ENCODE results near the gene EHD1. TPM values are rescaled to one million over a fixed set of nuclear protein-coding genes. Genes with fewer than 3 reads are reported as not detected.

Gene EHD1
- total RNA-seq, 2 experiments from 2014 or later, result 101 to 153 TPM

GRCh38 chr11:64854157-64854533 lies 24.3 kb downstream of the EHD1 start:
- no peak for DNase-seq (ENCODE audit: low spot score)
- Histone ChIP-seq H3K79me2 (ENCODE audit: insufficient read depth, low read depth, low read length) (peaks cover 13% of the 10 kb centered on the region; the same call in 1 of the 2 replicates), H3K4me2 (ENCODE audit: low read length) (peak overlapping the region; percentile 72), H3K27ac (ENCODE audit: low read depth, low read length, poor library complexity, severe bottlenecking) (peak overlapping the region; percentile 92), H3K9me2 (ENCODE audit: insufficient read depth, low read length) (no peaks in the 10 kb centered on the region), H3K36me3 (ENCODE audit: insufficient read depth, low read length) (peaks cover 62% of the 10 kb centered on the region), H4K20me1 (ENCODE audit: insufficient read depth, low read length) (no peaks in the 10 kb centered on the region), H3K9me3 (ENCODE audit: low read length) (no peaks in the 10 kb centered on the region), H3K4me3 (ENCODE audit: low read depth, low read length, poor library complexity, severe bottlenecking) (no peak overlapping the region), H2AFZ (ENCODE audit: low read length) (no peak overlapping the region), H3K4me1 (ENCODE audit: insufficient read depth, low read length, poor library complexity, severe bottlenecking) (peaks cover 90% of the 10 kb centered on the region)
- intact Hi-C loops (cut with micrococcal nuclease; ENCODE audit: unreplicated experiment), result loop anchor here (5.0 to 10.0 kb wide), 2 partner anchors 278 to 721 kb away; partner anchors contain the start of genes EHBP1L1, FAM89B, SYVN1 and ZNRD2
- CTCF ChIA-PET (ENCODE audit: unreplicated experiment), result interaction anchor here (0.5 kb wide), 1 partner anchor 65 kb away, joined by 5 read pairs; no protein-coding TSS in a partner anchor
- POLR2A ChIA-PET, result interaction anchor here (7.5 to 7.7 kb wide), 2 partner anchors 10 to 21 kb away, joined by 90 to 178 read pairs; partner anchors contain the start of gene EHD1
- BruUV-seq (replicated peaks), result no TSS peak
- TF ChIP-seq EZH2phosphoT487 (IDR thresholded peaks at IDR 0.05; ENCODE audit: borderline replicate concordance, low read depth, low read length) (no peak), CTCF (conservative IDR thresholded peaks at IDR 0.05; ENCODE audit: low read length) (no peak)

GRCh38 chr11:64853709-64854108 lies 24.7 kb downstream of the EHD1 start:
- peak overlapping the region; percentile 72 for H3K4me2 ChIP-seq (ENCODE audit: low read length)
- H3K9me2 ChIP-seq (ENCODE audit: insufficient read depth, low read length), result no peaks in the 10 kb centered on the region
- BruUV-seq (replicated peaks), result no TSS peak
- peaks cover 90% of the 10 kb centered on the region for H3K4me1 ChIP-seq (ENCODE audit: insufficient read depth, low read length, poor library complexity, severe bottlenecking)
- H4K20me1 ChIP-seq (ENCODE audit: insufficient read depth, low read length), result no peaks in the 10 kb centered on the region
- H3K27ac ChIP-seq (ENCODE audit: low read depth, low read length, poor library complexity, severe bottlenecking), result peak overlapping the region; percentile 92
- DNase-seq (ENCODE audit: low spot score), result no peak
- intact Hi-C loops (cut with micrococcal nuclease; ENCODE audit: unreplicated experiment), result loop anchor here (5.0 to 10.0 kb wide), 2 partner anchors 279 to 721 kb away; partner anchors contain the start of genes EHBP1L1, FAM89B, SYVN1 and ZNRD2
- TF ChIP-seq EZH2phosphoT487 (IDR thresholded peaks at IDR 0.05; ENCODE audit: borderline replicate concordance, low read depth, low read length), result no peak
- no peak for TF ChIP-seq CTCF (conservative IDR thresholded peaks at IDR 0.05; ENCODE audit: low read length)
- H3K36me3 ChIP-seq (ENCODE audit: insufficient read depth, low read length), result peaks cover 58% of the 10 kb centered on the region
- no peak overlapping the region for H2AFZ ChIP-seq (ENCODE audit: low read length)
- H3K4me3 ChIP-seq (ENCODE audit: low read depth, low read length, poor library complexity, severe bottlenecking), result no peak overlapping the region
- peaks cover 13% of the 10 kb centered on the region; the same call in 1 of the 2 replicates for H3K79me2 ChIP-seq (ENCODE audit: insufficient read depth, low read depth, low read length)
- ChIA-PET CTCF (ENCODE audit: unreplicated experiment) (interaction anchor here (0.5 to 1.6 kb wide), 5 partner anchors 13 to 66 kb away, joined by 3 to 6 read pairs (median 4); no protein-coding TSS in a partner anchor), POLR2A (interaction anchor here (0.7 to 7.7 kb wide), 3 partner anchors 11 to 27 kb away, joined by 3 to 178 read pairs (median 90); partner anchors contain the start of gene EHD1)
- H3K9me3 ChIP-seq (ENCODE audit: low read length), result no peaks in the 10 kb centered on the region

Measured in OCI-LY7 (cell line).